ENCODE results near the gene HSPB8.

HSPB8 gene

GRCh38 chr12:119168721-119169120, 10.0 kb upstream of the HSPB8 start:
- no peak overlapping the region for H3K27ac ChIP-seq
- DNase-seq (ENCODE audit: low read depth, low spot score): no peak

DNA sequence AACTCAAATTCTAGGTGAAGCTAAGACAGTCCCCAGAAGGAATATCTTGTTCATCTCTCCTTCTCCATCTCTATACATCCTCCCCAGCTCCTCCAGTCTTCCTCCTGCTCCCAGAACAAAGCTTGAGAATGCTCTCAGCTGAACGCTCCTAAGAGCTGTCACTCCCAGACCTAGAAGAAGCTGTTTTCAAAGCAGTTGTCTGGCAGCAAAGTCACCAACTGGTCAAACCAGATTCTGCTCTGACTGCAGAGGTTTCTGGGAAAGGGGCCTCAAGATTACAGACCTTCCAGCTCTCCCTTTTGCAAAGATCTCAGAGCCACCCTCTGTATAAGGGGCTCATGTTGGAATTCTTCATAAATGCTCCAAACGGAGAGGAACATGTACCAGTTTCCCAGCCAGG, 9.6 kb upstream of the HSPB8 start:
- no peak overlapping the region for H3K27ac ChIP-seq
- DNase-seq (ENCODE audit: low read depth, low spot score): no peak

- DNase-seq (ENCODE audit: low read depth, low spot score): no peak
- H3K27ac ChIP-seq: no peak overlapping the region
Observed at GRCh38 chr12:119171291-119171690, 7.4 kb upstream of the HSPB8 start.

GRCh38 chr12:119171691-119172425, 6.9 kb upstream of the HSPB8 start:
- no peak for DNase-seq (ENCODE audit: low read depth, low spot score)
- H3K27ac ChIP-seq: no peak overlapping the region

DNA sequence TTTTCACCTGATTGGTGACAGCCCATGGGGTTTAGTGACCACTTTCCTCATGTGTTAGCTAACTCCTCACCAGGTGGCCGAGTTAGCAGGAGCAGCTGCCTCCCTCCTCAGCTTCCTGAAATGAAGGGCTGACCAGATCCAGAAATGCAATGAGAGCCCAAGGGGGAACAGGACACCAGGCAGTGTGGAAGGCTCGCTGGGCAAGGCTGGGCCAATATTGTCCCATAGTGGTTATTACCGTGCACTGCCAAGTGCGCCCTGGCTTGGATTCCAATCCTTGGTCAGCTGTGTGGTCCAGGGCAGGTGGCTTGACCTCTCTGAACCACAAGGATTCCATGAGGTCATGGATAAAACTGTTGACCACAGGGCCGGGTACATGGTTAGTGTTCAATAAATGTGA, 3.6 kb upstream of the HSPB8 start:
- H3K27ac ChIP-seq: no peak overlapping the region
- DNase-seq (ENCODE audit: low read depth, low spot score): no peak

GRCh38 chr12:119176267-119177055, 2.3 kb upstream of the HSPB8 start:
- DNase-seq (ENCODE audit: low read depth, low spot score): peak; percentile 87
- peak overlapping the region; percentile 28 for H3K27ac ChIP-seq

- H3K27ac ChIP-seq: no peak overlapping the region
Observed at GRCh38 chr12:119177056-119177325, 1.7 kb upstream of the HSPB8 start.

GRCh38 chr12:119177724-119178380, 879 bp upstream of the HSPB8 start:
- DNase-seq (ENCODE audit: low read depth, low spot score): no peak
- peak overlapping the region; percentile 39 for H3K27ac ChIP-seq

More at GRCh38 chr12:119177056-119177325, 1.7 kb upstream of the HSPB8 start:
- DNase-seq (ENCODE audit: low read depth, low spot score): no peak

DNA sequence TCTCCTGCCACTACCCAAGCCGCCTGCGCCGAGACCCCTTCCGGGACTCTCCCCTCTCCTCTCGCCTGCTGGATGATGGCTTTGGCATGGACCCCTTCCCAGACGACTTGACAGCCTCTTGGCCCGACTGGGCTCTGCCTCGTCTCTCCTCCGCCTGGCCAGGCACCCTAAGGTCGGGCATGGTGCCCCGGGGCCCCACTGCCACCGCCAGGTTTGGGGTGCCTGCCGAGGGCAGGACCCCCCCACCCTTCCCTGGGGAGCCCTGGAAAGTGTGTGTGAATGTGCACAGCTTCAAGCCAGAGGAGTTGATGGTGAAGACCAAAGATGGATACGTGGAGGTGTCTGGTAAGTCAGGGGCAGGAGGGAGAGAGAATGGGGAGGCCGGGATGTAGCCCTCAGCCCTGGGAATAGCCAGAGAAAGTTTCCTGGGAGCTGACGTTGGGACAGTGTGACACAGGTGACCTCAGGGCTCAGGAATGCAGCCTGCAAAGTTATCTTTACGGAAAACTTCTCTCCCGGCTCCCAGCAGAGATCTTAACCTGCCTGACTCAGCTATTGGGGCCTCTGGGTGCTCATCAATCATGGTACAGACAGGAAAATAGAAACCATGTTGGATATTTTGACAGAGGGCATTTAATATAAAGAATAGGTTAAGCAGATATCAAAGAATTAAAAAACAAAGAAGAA, 747 bp downstream of the HSPB8 start:
- peak overlapping the region; percentile 39 for H3K27ac ChIP-seq
- DNase-seq (ENCODE audit: low read depth, low spot score): no peak

DNA sequence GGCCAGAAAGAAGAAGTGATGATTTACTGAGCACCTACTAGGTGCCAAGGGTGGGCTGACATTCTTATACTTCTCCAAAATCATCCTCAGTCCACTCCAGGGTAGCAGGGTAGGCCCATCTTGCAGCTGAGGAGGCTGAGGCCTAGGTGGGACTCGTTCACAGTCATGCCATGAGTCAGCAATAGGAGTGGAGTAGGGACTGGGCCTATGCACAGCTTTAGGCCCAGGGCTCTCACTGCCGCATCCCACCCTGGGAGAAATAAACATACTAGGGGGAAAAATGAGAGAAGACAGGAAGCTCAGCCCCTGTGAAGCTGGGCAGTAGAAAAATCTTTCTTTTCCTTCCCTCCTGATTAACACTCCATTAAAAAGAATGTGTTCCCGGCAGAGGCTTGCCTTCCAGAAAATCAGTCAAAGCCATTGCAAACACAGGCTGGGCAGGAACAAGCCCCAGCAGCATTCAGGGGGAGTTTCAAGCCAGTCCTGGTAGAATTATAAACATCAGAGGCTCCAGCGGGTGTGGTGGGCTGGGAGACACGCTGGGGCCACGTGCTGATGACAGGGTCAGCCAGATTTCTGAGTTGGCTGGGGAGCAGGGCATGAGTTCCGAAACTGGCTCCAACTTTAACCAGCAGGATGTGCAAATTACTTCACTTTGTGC, 1.8 kb downstream of the HSPB8 start:
- DNase-seq (ENCODE audit: low read depth, low spot score): no peak
- H3K27ac ChIP-seq: peak overlapping the region; percentile 5

GRCh38 chr12:119181202-119181601, 2.5 kb downstream of the HSPB8 start:
- H3K27ac ChIP-seq: peak overlapping the region; percentile 5
- DNase-seq (ENCODE audit: low read depth, low spot score): no peak

DNA sequence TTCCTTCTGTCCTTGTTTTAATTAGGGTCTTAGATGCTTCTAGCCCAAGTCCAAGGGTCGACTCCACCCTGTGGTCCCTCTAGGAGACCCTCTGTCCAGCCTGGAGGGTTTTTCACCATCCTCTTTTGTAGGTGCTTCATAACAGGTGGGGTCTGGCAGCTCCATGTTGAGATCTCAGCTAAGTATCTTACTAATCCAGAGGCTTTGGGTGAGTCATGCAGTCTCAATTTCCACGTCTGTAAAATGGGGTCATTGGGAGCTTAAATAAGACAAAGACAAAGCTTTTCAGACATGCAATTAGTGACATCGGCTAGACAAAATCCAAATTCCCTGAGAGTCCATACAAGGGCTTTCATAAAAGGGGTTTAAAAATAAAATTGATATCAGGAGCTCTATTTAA, 3.2 kb downstream of the HSPB8 start:
- DNase-seq (ENCODE audit: low read depth, low spot score): no peak
- no peak overlapping the region for H3K27ac ChIP-seq

DNA sequence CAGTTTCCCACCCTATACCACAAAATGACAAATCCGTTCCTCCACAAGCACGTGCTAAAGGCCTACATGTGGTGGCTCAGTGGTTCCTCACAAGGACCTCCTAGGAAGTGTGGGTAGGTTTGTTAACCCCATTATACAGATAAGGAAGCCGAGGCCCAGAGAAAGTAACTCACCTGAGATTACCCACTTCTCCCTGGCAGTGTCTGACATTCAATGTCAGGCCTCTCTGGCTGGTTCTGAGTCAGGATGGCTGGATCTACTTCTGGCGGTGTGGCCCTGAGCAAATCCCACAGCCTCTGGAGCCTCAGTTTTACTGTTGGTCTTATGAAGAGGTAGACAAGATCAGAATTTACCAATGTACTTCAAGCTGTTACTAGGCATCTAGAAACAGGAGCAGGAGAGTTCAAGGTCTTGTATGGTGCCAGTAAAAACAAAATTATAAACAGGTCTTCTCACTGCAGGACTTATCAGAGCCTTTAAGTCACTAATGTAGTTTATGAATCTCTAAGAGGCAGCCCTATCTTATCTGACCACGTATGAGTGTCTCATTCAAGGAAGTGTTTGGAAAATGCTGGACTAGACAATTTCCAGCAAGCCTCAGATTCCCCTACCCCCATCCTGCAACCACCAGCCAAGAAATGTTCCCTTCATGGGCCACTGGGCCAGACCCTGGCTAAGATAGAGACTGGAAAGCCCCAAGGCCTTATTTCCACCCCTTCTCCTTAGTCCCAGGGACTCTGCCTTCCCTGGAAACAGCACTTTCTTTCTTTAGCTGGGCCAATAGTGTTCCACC, 4.2 kb downstream of the HSPB8 start:
- no peak overlapping the region for H3K27ac ChIP-seq
- no peak for DNase-seq (ENCODE audit: low read depth, low spot score)

DNA sequence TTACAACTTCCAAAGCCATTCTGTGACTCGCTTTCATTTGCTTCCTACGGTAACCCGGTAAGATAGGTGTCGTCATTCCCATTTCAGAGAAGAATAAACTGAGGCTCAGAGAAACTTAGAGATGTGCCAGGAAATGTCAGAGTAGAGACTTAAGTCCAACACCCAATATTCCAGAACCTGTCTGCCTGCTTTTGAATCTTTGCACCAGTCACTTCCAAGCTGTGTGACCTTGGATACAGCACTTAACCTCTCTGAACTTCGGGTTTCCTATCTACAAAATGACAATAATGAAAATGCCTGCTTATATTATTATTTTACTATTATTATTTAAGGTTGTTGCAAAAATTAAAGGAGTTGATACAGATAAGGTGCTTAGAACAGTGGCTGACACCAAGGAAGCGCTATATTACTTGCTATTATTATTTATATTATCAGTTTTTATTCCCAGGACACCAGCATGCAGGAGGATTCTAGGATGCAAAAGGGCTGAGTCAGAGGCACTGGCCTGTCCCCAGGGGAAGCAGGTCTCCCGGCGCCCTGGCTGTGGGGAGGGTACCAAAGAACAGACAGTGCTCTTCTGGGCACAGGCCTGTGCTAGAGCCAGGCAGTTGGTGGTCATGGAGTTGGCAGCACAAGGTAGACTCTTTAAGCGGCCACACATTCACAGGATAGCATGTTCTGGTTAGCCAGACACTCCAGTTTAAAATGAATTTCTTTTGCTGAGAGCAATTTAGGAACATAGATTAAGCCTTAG, 5.4 kb downstream of the HSPB8 start:
- no peak for DNase-seq (ENCODE audit: low read depth, low spot score)
- H3K27ac ChIP-seq: no peak overlapping the region

- H3K27ac ChIP-seq: no peak overlapping the region
- DNase-seq (ENCODE audit: low read depth, low spot score): no peak
Observed at GRCh38 chr12:119195256-119195655, 16.5 kb downstream of the HSPB8 start.

GRCh38 chr12:119198440-119198839, 19.7 kb downstream of the HSPB8 start:
- DNase-seq (ENCODE audit: low read depth, low spot score): no peak
- H3K27ac ChIP-seq: no peak overlapping the region

- no peak for DNase-seq (ENCODE audit: low read depth, low spot score)
- no peak overlapping the region for H3K27ac ChIP-seq
Observed at GRCh38 chr12:119200601-119201000, 21.9 kb downstream of the HSPB8 start.

- no peak overlapping the region for H3K27ac ChIP-seq
- DNase-seq (ENCODE audit: low read depth, low spot score): no peak
Observed at GRCh38 chr12:119201789-119202543, 23.2 kb downstream of the HSPB8 start.
